Natural killer cell treated with Interleukin-12 subunit alpha and Interleukin-12 subunit beta and Interleukin-15 and Interleukin-18, amount 100 ng/mL, for 72 hours (primary cell): ENCODE measurements around the gene FRZB. TPM values are rescaled to one million over a fixed set of nuclear protein-coding genes. Genes with fewer than 3 reads are reported as not detected.

Experiments used
- ATAC-seq, 2 donors: fragments of 150-1000 bp; cut with Tn5 transposase in 1 of 2; sonication (Bioruptor Pico), chemical (Tn5 transposase) in 1 of 2; 2 replicates each; pipeline ENCODE4 v1.10.0; 2021
- DNase-seq: peaks from one replicate; pipeline ENCODE4 v3.0.0; 2022; ENCODE audit warnings: low spot score
- H3K27ac Mint-ChIP-seq, 2 donors: 1 replicate in 1 of 2; 2 replicates in 1 of 2; pipeline ENCODE4 v1.8.0; 2022; ENCODE audit warnings: mixed read lengths in 2 of 2, mild to moderate bottlenecking in 1 of 2, moderate library complexity in 1 of 2
- H3K27me3 Mint-ChIP-seq, 2 donors: 1 replicate in 1 of 2; 2 replicates in 1 of 2; pipeline ENCODE4 v1.8.0; 2022; ENCODE audit warnings: mixed read lengths in 2 of 2
- H3K36me3 Mint-ChIP-seq: one replicate; pipeline ENCODE4 v1.8.0; 2022; ENCODE audit warnings: mixed read lengths
- H3K4me1 Mint-ChIP-seq, 2 donors: 1 replicate in 1 of 2; 2 replicates in 1 of 2; pipeline ENCODE4 v1.8.0; 2022; ENCODE audit warnings: low read depth in 2 of 2, mixed read lengths in 2 of 2, mild to moderate bottlenecking in 1 of 2
- H3K4me3 Mint-ChIP-seq: one replicate; pipeline ENCODE4 v1.8.0; 2022; ENCODE audit warnings: mixed read lengths
- H3K9me3 Mint-ChIP-seq: 2 replicates; pipeline ENCODE4 v1.8.0; 2022; ENCODE audit warnings: mixed read lengths
- total RNA-seq, 2 donors: library from RNA; stranded (reverse); gene quantifications; one replicate each; pipeline ENCODE4 v1.2.3, GENCODE V29; 2022

Gene FRZB
- total RNA-seq, 2 donors from 2014 or later: not detected

GRCh38 chr2:182845794-182846417 lies 20.5 kb downstream of the FRZB start:
- Mint-ChIP-seq H3K27me3 (peaks cover 3 to 50% of the 10 kb centered on the region in 2 donors), H3K27ac (no peak overlapping the region), H3K36me3 (no peaks in the 10 kb centered on the region), H3K9me3 (peaks cover 9% of the 10 kb centered on the region), H3K4me3 (no peak overlapping the region), H3K4me1 (no peaks in the 10 kb centered on the region)
- DNase-seq: no peak
- no peak for ATAC-seq

- H3K4me3 Mint-ChIP-seq: no peak overlapping the region
These were observed 30.0 kb downstream of the FRZB start for GRCh38 chr2:182836451-182836850.

DNA sequence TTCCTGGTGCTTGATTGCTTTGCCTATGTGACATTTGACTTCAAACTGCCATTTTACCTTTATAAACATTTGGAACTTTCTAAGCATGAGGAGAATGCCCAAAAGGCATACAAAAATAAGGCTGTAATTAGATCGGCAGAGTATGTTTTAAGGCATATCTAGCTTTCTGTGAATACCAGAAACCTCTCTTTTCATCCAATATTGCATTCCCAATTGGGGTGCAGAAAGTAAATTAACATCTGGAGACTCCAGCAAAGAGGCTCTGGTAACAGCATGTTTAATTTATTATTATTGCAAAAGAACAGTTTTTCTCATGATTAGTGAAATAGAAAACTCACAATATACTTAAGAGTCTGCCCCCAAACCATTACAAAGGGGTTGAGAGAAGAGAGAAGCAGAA lies 32.1 kb downstream of the FRZB start:
- no peak for ATAC-seq
- H3K27me3 Mint-ChIP-seq: peaks cover 8 to 39% of the 10 kb centered on the region in 2 donors

More at GRCh38 chr2:182836451-182836850, 30.0 kb downstream of the FRZB start:
- DNase-seq: no peak
- no peak overlapping the region for H3K27ac Mint-ChIP-seq
- H3K36me3 Mint-ChIP-seq: no peaks in the 10 kb centered on the region
- no peak for ATAC-seq
- no peaks in the 10 kb centered on the region for H3K4me1 Mint-ChIP-seq
- H3K9me3 Mint-ChIP-seq: peaks cover 3% of the 10 kb centered on the region
- peaks cover 8 to 49% of the 10 kb centered on the region in 2 donors for H3K27me3 Mint-ChIP-seq

GRCh38 chr2:182833084-182833854 lies 33.2 kb downstream of the FRZB start:
- peaks cover 3% of the 10 kb centered on the region for H3K9me3 Mint-ChIP-seq
- H3K4me3 Mint-ChIP-seq: no peak overlapping the region
- no peak for ATAC-seq
- no peak for DNase-seq
- H3K4me1 Mint-ChIP-seq: no peaks in the 10 kb centered on the region
- H3K36me3 Mint-ChIP-seq: no peaks in the 10 kb centered on the region
- peaks cover 12 to 35% of the 10 kb centered on the region in 2 donors for H3K27me3 Mint-ChIP-seq
- H3K27ac Mint-ChIP-seq: no peak overlapping the region

More for the DNA sequence above, 32.1 kb downstream of the FRZB start:
- Mint-ChIP-seq H3K36me3 (no peaks in the 10 kb centered on the region), H3K4me1 (no peaks in the 10 kb centered on the region), H3K9me3 (peaks cover 3% of the 10 kb centered on the region), H3K27ac (no peak overlapping the region), H3K4me3 (no peak overlapping the region)
- DNase-seq: no peak

DNA sequence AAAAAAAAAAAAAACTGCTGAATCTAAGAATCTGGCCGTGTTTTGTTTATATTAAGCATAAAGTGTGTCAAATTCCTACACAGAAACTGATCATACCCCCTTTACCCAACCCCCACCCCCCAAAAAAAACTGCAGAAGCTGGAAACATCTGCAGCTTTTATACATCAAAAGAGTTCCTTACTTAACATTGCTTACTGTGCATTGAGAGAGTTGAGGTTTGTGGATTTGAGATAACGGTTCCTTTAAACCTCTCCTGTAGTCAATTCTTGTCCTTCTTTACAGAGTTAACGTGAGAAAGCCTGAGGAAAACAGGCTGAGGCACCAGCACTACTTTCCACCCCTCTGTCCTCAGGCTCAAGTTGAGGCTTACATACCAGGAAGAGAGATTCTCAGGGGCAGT lies 34.5 kb downstream of the FRZB start:
- Mint-ChIP-seq H3K4me1 (no peaks in the 10 kb centered on the region), H3K27ac (no peak overlapping the region), H3K27me3 (peaks cover 10 to 26% of the 10 kb centered on the region in 2 donors), H3K9me3 (peaks cover 3% of the 10 kb centered on the region), H3K36me3 (no peaks in the 10 kb centered on the region), H3K4me3 (no peak overlapping the region)
- no peak for DNase-seq
- no peak for ATAC-seq

DNA sequence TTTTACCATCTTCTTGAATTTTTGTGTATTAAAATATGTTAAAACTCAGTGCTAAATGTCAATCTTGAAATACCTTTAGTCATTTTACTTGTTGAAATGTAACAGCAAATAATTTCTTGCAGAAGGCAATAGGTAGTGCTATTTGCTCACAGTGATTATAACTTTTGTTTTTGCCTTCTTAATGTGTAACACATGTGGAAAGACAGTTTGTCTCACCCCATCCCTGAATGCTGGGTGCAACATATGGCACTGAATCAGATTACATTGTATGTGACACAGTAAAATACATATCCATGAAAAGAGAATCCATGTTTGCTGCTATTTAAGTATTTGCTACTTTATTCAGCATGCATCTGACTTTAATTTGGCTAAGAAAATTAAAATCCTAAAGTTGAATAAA lies 35.3 kb downstream of the FRZB start:
- Mint-ChIP-seq H3K27ac (no peak overlapping the region), H3K4me3 (no peak overlapping the region), H3K36me3 (no peaks in the 10 kb centered on the region), H3K4me1 (no peaks in the 10 kb centered on the region), H3K27me3 (peaks cover 14 to 30% of the 10 kb centered on the region in 2 donors), H3K9me3 (peaks cover 3% of the 10 kb centered on the region)
- no peak for ATAC-seq
- DNase-seq: no peak

DNA sequence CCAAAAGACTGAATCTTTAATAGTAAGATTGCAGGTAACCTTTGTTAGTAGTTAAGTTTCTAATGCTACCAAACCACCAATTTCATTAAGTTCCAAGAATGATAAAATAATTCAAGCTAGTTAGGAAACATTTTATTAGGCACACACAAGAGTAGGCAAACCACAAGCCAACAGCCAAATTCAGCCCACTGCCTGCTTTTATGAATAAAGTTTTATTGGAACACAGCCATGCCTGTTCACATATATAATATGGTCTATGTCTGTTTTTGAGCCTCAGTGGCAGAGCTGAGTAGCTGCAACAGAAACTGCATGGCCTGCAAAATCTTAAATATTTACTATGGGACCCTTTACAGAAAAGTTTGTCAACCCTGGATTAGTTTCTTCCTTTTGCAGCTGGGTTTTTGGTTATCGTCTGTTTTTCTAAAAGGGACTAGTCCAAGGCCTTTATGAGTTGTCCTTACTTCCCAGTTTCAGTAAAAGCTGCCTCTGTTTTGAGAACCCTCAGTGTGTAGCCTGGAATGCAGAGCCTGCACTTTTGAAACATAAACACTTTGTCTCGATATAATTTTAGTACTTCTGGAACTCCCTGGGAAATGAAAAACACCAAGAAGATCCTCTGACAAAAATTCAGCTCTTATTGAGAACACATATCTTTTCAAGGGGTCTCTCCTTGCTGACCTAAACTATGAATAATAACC lies 39.1 kb downstream of the FRZB start:
- ATAC-seq: no peak
- Mint-ChIP-seq H3K9me3 (no peaks in the 10 kb centered on the region), H3K4me1 (no peaks in the 10 kb centered on the region), H3K4me3 (no peak overlapping the region), H3K36me3 (no peaks in the 10 kb centered on the region), H3K27me3 (peaks cover 18 to 37% of the 10 kb centered on the region in 2 donors), H3K27ac (no peak overlapping the region)
- no peak for DNase-seq

DNA sequence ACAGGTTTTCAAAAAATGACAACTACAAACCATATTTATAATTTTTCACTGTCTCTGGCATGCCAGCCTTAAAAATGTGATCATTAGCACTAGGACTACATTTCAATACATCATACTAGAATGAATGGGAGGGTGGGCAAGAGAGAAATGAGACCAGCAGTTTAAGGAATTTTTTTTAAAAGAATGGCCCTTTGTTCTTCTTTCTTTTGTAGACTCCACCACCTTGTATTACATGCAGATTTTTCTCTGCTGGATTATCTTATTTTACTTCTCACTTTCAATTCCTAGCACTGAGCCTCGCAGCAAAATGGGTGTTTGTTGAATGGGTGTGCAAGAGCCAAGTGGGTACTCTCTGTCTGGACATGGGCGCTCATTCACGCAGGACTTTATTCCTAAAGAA lies 39.9 kb downstream of the FRZB start:
- Mint-ChIP-seq H3K27ac (no peak overlapping the region), H3K9me3 (no peaks in the 10 kb centered on the region), H3K36me3 (no peaks in the 10 kb centered on the region), H3K4me3 (no peak overlapping the region), H3K27me3 (peaks cover 18 to 35% of the 10 kb centered on the region in 2 donors), H3K4me1 (no peaks in the 10 kb centered on the region)
- no peak for DNase-seq
- ATAC-seq: no peak

GRCh38 chr2:182826064-182826463 lies 40.4 kb downstream of the FRZB start:
- Mint-ChIP-seq H3K36me3 (no peaks in the 10 kb centered on the region), H3K27me3 (peaks cover 18 to 35% of the 10 kb centered on the region in 2 donors), H3K4me3 (no peak overlapping the region), H3K4me1 (no peaks in the 10 kb centered on the region), H3K27ac (no peak overlapping the region), H3K9me3 (no peaks in the 10 kb centered on the region)
- DNase-seq (no peak), ATAC-seq (no peak)

- no peak overlapping the region for H3K27ac Mint-ChIP-seq
- H3K27me3 Mint-ChIP-seq: peaks cover 18 to 30% of the 10 kb centered on the region in 2 donors
- ATAC-seq (no peak), DNase-seq (no peak)
- H3K36me3 Mint-ChIP-seq: no peaks in the 10 kb centered on the region
- no peaks in the 10 kb centered on the region for H3K9me3 Mint-ChIP-seq
- no peak overlapping the region for H3K4me3 Mint-ChIP-seq
- no peaks in the 10 kb centered on the region for H3K4me1 Mint-ChIP-seq
These were observed 41.7 kb downstream of the FRZB start for GRCh38 chr2:182824767-182825158.

DNA sequence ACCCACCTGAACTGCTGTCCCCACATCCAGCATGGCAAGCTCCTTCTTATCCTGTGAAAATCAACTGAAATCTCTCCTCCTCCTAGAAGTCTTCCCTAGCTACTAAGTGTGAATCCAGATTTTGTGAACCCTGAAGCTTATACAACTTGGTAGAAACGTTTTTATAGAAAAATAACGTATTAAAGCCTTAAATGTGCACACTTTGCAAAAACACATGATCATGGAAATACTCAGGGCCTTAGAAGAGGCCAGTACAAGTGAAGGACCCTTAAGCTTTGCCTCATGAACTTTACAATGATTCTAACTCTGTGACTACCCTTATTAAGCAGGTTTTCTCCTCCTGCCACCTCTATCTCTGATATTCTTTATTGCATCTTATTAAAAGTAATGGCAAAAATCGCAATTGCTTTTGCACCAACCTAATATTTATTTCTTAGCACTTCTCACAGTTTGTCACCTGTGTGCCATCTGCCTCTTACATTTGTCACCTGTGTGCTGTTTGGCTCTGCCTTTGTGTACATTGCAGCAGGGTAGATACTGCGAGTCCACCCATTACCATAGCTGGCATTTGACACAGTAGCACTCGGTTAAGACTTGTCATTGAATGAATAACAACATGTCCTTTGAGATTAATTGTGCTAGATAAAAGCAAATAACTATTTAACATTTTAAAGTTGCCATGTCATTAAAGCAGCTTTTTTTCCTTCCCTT lies 42.2 kb downstream of the FRZB start:
- H3K4me1 Mint-ChIP-seq: no peaks in the 10 kb centered on the region
- peaks cover 18 to 28% of the 10 kb centered on the region in 2 donors for H3K27me3 Mint-ChIP-seq
- no peak overlapping the region for H3K4me3 Mint-ChIP-seq
- H3K9me3 Mint-ChIP-seq: no peaks in the 10 kb centered on the region
- DNase-seq: no peak
- H3K27ac Mint-ChIP-seq: no peak overlapping the region
- no peaks in the 10 kb centered on the region for H3K36me3 Mint-ChIP-seq
- ATAC-seq: no peak

- Mint-ChIP-seq H3K27me3 (peaks cover 11 to 21% of the 10 kb centered on the region in 2 donors), H3K4me3 (no peak overlapping the region), H3K27ac (no peak overlapping the region), H3K36me3 (no peaks in the 10 kb centered on the region), H3K9me3 (no peaks in the 10 kb centered on the region), H3K4me1 (no peaks in the 10 kb centered on the region)
- no peak for ATAC-seq
- no peak for DNase-seq
These were observed 43.7 kb downstream of the FRZB start for GRCh38 chr2:182822733-182823132.

DNA sequence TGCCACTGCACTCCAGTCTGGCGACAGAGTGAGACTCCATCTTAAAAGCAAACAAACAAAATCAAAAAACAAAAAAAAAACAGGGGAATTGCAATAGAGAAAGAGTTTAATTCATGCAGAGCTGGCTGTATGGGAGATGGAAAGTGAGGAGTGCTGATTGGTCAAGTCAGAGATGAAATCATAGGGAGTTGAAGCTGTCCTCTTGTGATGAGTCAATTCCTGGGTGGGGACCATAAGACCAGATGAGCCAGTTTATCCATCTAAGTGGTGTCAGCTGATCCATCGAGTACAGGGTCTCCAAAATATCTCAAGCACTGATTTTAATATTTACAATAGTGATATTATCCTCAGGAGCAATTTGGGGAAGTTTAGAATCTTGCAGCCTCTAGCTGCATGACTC lies 45.3 kb downstream of the FRZB start:
- no peak for ATAC-seq
- peaks cover 7 to 15% of the 10 kb centered on the region in 2 donors for H3K27me3 Mint-ChIP-seq

More for the DNA sequence above, 45.3 kb downstream of the FRZB start:
- no peaks in the 10 kb centered on the region for H3K36me3 Mint-ChIP-seq
- no peak overlapping the region for H3K27ac Mint-ChIP-seq
- H3K4me1 Mint-ChIP-seq: no peaks in the 10 kb centered on the region
- no peak overlapping the region for H3K4me3 Mint-ChIP-seq
- H3K9me3 Mint-ChIP-seq: no peaks in the 10 kb centered on the region
- DNase-seq: no peak
